Gastrocnemius medialis (tissue), 4 donors: ENCODE data around the gene ZNF761. TPM values are rescaled to one million over a fixed set of nuclear protein-coding genes. Genes with fewer than 3 reads are reported as not detected.
A peak's percentile ranks its signal among the peaks of the same experiment; 100 is the strongest.
"Not testable (repeated sequence)": the region's sequence is repeated elsewhere in the genome, so short reads cannot be mapped to it uniquely, and the experiment has no call there.

Experiments
- ATAC-seq, 2 donors: fragments of 150-250 bp; one replicate each; pipeline ENCODE4 v1.9.1; 2016
- DNase-seq, 2 donors: peaks; one replicate each; pipeline ENCODE4 v3.0.0-alpha.2; 2019
- H3K27ac ChIP-seq, 4 donors: fragments of 200-600 bp; sonication (generic); 1 replicate in 1 of 4; 2 replicates in 3 of 4; pipeline ENCODE4 v1.5.1; 2016 to 2018; ENCODE audit warnings: mild to moderate bottlenecking in 2 of 4, moderate library complexity in 1 of 4
- H3K27me3 ChIP-seq, 3 donors: fragments of 200-600 bp; sonication (generic) in 2 of 3; 1 replicate in 1 of 3; 2 replicates in 2 of 3; pipeline versions ENCODE4 v1.5.1 to v1.6.0; 2016 to 2019; ENCODE audit warnings: mild to moderate bottlenecking in 1 of 3, moderate library complexity in 1 of 3
- H3K36me3 ChIP-seq, 2 donors: fragments of 200-600 bp; sonication (generic) in 1 of 2; one replicate each; pipeline ENCODE4 v1.5.1; 2017 to 2018
- H3K4me1 ChIP-seq, 2 donors: fragments of 200-600 bp; sonication (generic) in 1 of 2; one replicate each; pipeline ENCODE4 v1.5.1; 2016 to 2017; ENCODE audit warnings: mild to moderate bottlenecking in 2 of 2
- H3K4me3 ChIP-seq, 4 donors: fragments of 200-600 bp; sonication (generic) in 3 of 4; 1 replicate in 1 of 4; 2 replicates in 3 of 4; pipeline ENCODE4 v1.5.1; 2016 to 2019; ENCODE audit warnings: mild to moderate bottlenecking in 2 of 4
- H3K9me3 ChIP-seq, 3 donors: fragments of 200-600 bp; sonication (generic) in 2 of 3; 1 replicate in 1 of 3; 2 replicates in 2 of 3; pipeline ENCODE4 v1.5.1; 2016 to 2019
- CTCF ChIP-seq, 5 experiments: fragments of 450-650 bp in 3 of 5; fragments of 200-600 bp in 2 of 5; sonication (generic) in 2 of 5; IDR thresholded peaks in 4 of 5; conservative IDR thresholded peaks in 1 of 5; 1 replicate in 4 of 5; 2 replicates in 1 of 5; pipeline ENCODE4 v1.5.1; 2016 to 2019; ENCODE audit warnings: antibody characterized with exemption in 5 of 5, mild to moderate bottlenecking in 3 of 5, moderate library complexity in 3 of 5
- POLR2A ChIP-seq, 2 donors: fragments of 450-650 bp; IDR thresholded peaks; one replicate each; pipeline ENCODE4 v1.6.1; 2017; ENCODE audit warnings: antibody characterized with exemption in 2 of 2, mild to moderate bottlenecking in 2 of 2, moderate library complexity in 2 of 2
- in situ Hi-C, 4 donors: fragments of 200-750 bp; cut with MboI; loops; one replicate each; pipeline versions ENCODE4 v1.15.0 to v1.8.0; 2017; ENCODE audit warnings: low sequenced_read_pairs in 4 of 4
- intact Hi-C: fragments of 100-400 bp; cut with DNase I; formaldehyde crosslinking; loops from one replicate; pipeline ENCODE4 v1.15.1; 2023; ENCODE audit warnings: low total_unique reads
- total RNA-seq, 4 donors: library from RNA; depleted of rRNA; stranded (reverse); fragments of >200 nt; gene quantifications; one replicate each; pipeline versions ENCODE4 v1.1.0 to v1.2.3, GENCODE V29; 2016

ZNF761 gene
- total RNA-seq, 4 donors from 2014 or later: 3.7 to 7.0 (median 4.1) TPM

GRCh38 chr19:53396525-53396868 lies 35.3 kb upstream of the ZNF761 start:
- intact Hi-C loops: no loop called here
- ATAC-seq: no peak
- TF ChIP-seq POLR2A (IDR thresholded peaks at IDR 0.05) (no peak), CTCF (IDR thresholded peaks at IDR 0.05 in 4 of 5, conservative IDR thresholded peaks at IDR 0.05 in 1 of 5) (no peak)
- Histone ChIP-seq H3K4me3 (peak overlapping the region in 1 of 4 donors; percentile 99), H3K36me3 (peaks cover 0 to 21% of the 10 kb centered on the region in 2 donors), H3K27me3 (no peaks in the 10 kb centered on the region), H3K4me1 (peaks cover 17 to 22% of the 10 kb centered on the region in 2 donors), H3K27ac (no peak overlapping the region), H3K9me3 (no peaks in the 10 kb centered on the region)
- no peak for DNase-seq
- in situ Hi-C loops: no loop called here

- intact Hi-C loops: not testable (repeated sequence)
Measured at GRCh38 chr19:53397918-53398317, 33.9 kb upstream of the ZNF761 start.

GRCh38 chr19:53409505-53410204 lies 22.1 kb upstream of the ZNF761 start:
- peak overlapping the region in 1 of 4 donors; percentile 24 for H3K4me3 ChIP-seq
- H3K36me3 ChIP-seq: peaks cover 7 to 43% of the 10 kb centered on the region in 2 donors
- intact Hi-C loops: no loop called here
- DNase-seq: no peak
- no peaks in the 10 kb centered on the region for H3K27me3 ChIP-seq
- ATAC-seq: no peak
- in situ Hi-C loops: no loop called here
- H3K27ac ChIP-seq: no peak overlapping the region
- no peaks in the 10 kb centered on the region for H3K4me1 ChIP-seq
- peaks cover 0 to 28% (median 10%) of the 10 kb centered on the region in 3 donors for H3K9me3 ChIP-seq
- TF ChIP-seq CTCF (IDR thresholded peaks at IDR 0.05 in 4 of 5, conservative IDR thresholded peaks at IDR 0.05 in 1 of 5) (no peak), POLR2A (IDR thresholded peaks at IDR 0.05) (no peak)

More at GRCh38 chr19:53397918-53398317, 33.9 kb upstream of the ZNF761 start:
- DNase-seq, ATAC-seq, H3K27me3 ChIP-seq, H3K27ac ChIP-seq, H3K4me3 ChIP-seq, H3K9me3 ChIP-seq, in situ Hi-C loops: not testable (repeated sequence)
- H3K36me3 ChIP-seq: peaks cover 0 to 29% of the 10 kb centered on the region in 2 donors
- H3K4me1 ChIP-seq: peaks cover 17 to 22% of the 10 kb centered on the region in 2 donors

GRCh38 chr19:53420520-53421315 lies 11.1 kb upstream of the ZNF761 start:
- not testable (repeated sequence) for H3K9me3 ChIP-seq, ATAC-seq, H3K27me3 ChIP-seq, DNase-seq, H3K4me1 ChIP-seq, H3K36me3 ChIP-seq, H3K27ac ChIP-seq, H3K4me3 ChIP-seq
- in situ Hi-C loops: loop anchor here in 1 of 4 donors (10.0 kb wide), 1 partner anchor 324 kb away; no protein-coding TSS in a partner anchor
- intact Hi-C loops: loop anchor here (10.0 kb wide), 1 partner anchor 324 kb away; no protein-coding TSS in a partner anchor

- Histone ChIP-seq H3K4me3 (no peak overlapping the region), H3K27ac (no peak overlapping the region), H3K27me3 (no peaks in the 10 kb centered on the region), H3K36me3 (no peaks in the 10 kb centered on the region), H3K4me1 (no peaks in the 10 kb centered on the region), H3K9me3 (no peaks in the 10 kb centered on the region)
- TF ChIP-seq CTCF (IDR thresholded peaks at IDR 0.05 in 4 of 5, conservative IDR thresholded peaks at IDR 0.05 in 1 of 5) (no peak), POLR2A (IDR thresholded peaks at IDR 0.05) (no peak)
- in situ Hi-C loops: loop anchor here in 1 of 4 donors (10.0 kb wide), 1 partner anchor 322 kb away; no protein-coding TSS in a partner anchor
- intact Hi-C loops: loop anchor here (10.0 kb wide), 1 partner anchor 322 kb away; no protein-coding TSS in a partner anchor
- ATAC-seq (no peak), DNase-seq (no peak)
Measured at GRCh38 chr19:53422551-53422950, 9.2 kb upstream of the ZNF761 start.

GRCh38 chr19:53423074-53423473 lies 8.7 kb upstream of the ZNF761 start:
- in situ Hi-C loops: loop anchor here in 1 of 4 donors (10.0 kb wide), 1 partner anchor 322 kb away; no protein-coding TSS in a partner anchor
- H3K36me3 ChIP-seq, H3K4me3 ChIP-seq, DNase-seq, H3K27ac ChIP-seq, H3K9me3 ChIP-seq, H3K4me1 ChIP-seq, H3K27me3 ChIP-seq: not testable (repeated sequence)
- peak in 1 of 2 donors; percentile 23 for ATAC-seq
- intact Hi-C loops: loop anchor here (10.0 kb wide), 1 partner anchor 322 kb away; no protein-coding TSS in a partner anchor

GRCh38 chr19:53423680-53424079 lies 8.1 kb upstream of the ZNF761 start:
- H3K27me3 ChIP-seq, H3K36me3 ChIP-seq, H3K4me3 ChIP-seq, H3K9me3 ChIP-seq, DNase-seq, H3K27ac ChIP-seq, ATAC-seq, H3K4me1 ChIP-seq: not testable (repeated sequence)
- in situ Hi-C loops: loop anchor here in 1 of 4 donors (10.0 kb wide), 1 partner anchor 321 kb away; no protein-coding TSS in a partner anchor
- intact Hi-C loops: loop anchor here (10.0 kb wide), 1 partner anchor 321 kb away; no protein-coding TSS in a partner anchor
